Measurements from ENCODE around the gene DCBLD2. TPM values are rescaled to one million over a fixed set of nuclear protein-coding genes. Genes with fewer than 3 reads are reported as not detected.

Gene DCBLD2
- total and polyA plus RNA-seq, 2 of the 13 experiments (the other 11 are each of a cell fraction or from before 2014, with no cell fraction given): 43.8 to 56.9 TPM

DNA sequence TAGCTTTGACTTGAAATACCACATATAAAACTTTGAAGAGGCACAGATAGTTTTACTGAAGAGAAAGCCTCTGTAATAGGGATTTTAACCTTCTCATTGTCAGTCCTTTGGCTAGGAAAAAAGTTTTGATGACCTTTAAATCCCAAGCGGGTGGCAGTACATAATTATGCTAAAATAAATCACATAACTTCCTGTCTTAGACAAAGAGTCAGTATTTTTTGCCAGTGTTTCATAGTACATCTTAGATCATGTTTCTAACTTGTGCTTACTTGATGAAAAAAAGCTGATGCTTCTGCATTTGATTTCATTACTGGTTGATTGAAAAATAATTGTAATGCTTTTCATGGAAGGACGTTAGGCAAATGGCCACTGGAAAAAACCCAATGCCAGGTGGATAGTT is 132.5 kb downstream of the DCBLD2 start:
- Histone ChIP-seq H2AFZ (ENCODE audit: low read length) (no peak overlapping the region), H3K79me2 (ENCODE audit: insufficient read depth, low read length) (peaks cover 11% of the 10 kb centered on the region), H3K4me1 (ENCODE audit: insufficient read depth, low read length) (no peaks in the 10 kb centered on the region), H3K4me2 (ENCODE audit: low read depth, low read length) (no peak overlapping the region), H3K36me3 (replicated peaks in 1 of 2; ENCODE audit: control insufficient read depth in 1 of 2, insufficient read depth in 2 of 2, low read length in 2 of 2) (peaks cover 3 to 17% of the 10 kb centered on the region in 2 experiments; a peak in 4 of 5 replicates), H4K20me1 (ENCODE audit: insufficient read depth, low read length) (no peaks in the 10 kb centered on the region), H3K27me3 (ENCODE audit: control insufficient read depth in 1 of 2, insufficient read depth in 2 of 2, low read length in 2 of 2) (no peaks in the 10 kb centered on the region), H3K4me3 (replicated peaks in 1 of 3; ENCODE audit: insufficient read depth in 1 of 3, low read depth in 2 of 3, low read length in 3 of 3) (no peak overlapping the region), H3K9me3 (ENCODE audit: low read length) (no peaks in the 10 kb centered on the region), H3K27ac (ENCODE audit: extremely low read length, insufficient read depth, low read length) (no peak overlapping the region), H3K9ac (ENCODE audit: insufficient read depth, low read depth, low read length) (no peak overlapping the region)
- TF ChIP-seq NFRKB (IDR thresholded peaks at IDR 0.05) (no peak), ZNF530 (CRISPR knock-in tag; IDR thresholded peaks at IDR 0.05; ENCODE audit: low read depth) (no peak), ZNF567 (CRISPR knock-in tag; IDR thresholded peaks at IDR 0.05; ENCODE audit: borderline replicate concordance) (no peak), ZNF44 (CRISPR knock-in tag; IDR thresholded peaks at IDR 0.05) (no peak), NCOA5 (CRISPR knock-in tag; IDR thresholded peaks at IDR 0.05) (no peak), TCF7L2 (IDR thresholded peaks at IDR 0.05; ENCODE audit: low read depth, low read length) (no peak), NFYB (CRISPR knock-in tag; IDR thresholded peaks at IDR 0.05) (no peak), ETV6 (CRISPR knock-in tag; conservative IDR thresholded peaks at IDR 0.05) (no peak), TAF1 (CRISPR knock-in tag; IDR thresholded peaks at IDR 0.05) (no peak), BRCA1 (CRISPR knock-in tag; IDR thresholded peaks at IDR 0.05) (no peak), PHF20 (CRISPR knock-in tag; IDR thresholded peaks at IDR 0.05) (no peak), ZC3H4 (CRISPR knock-in tag; IDR thresholded peaks at IDR 0.05; ENCODE audit: borderline replicate concordance) (no peak), SSRP1 (CRISPR knock-in tag; IDR thresholded peaks at IDR 0.05) (no peak)
- TF ChIP-seq, protein P1, sequence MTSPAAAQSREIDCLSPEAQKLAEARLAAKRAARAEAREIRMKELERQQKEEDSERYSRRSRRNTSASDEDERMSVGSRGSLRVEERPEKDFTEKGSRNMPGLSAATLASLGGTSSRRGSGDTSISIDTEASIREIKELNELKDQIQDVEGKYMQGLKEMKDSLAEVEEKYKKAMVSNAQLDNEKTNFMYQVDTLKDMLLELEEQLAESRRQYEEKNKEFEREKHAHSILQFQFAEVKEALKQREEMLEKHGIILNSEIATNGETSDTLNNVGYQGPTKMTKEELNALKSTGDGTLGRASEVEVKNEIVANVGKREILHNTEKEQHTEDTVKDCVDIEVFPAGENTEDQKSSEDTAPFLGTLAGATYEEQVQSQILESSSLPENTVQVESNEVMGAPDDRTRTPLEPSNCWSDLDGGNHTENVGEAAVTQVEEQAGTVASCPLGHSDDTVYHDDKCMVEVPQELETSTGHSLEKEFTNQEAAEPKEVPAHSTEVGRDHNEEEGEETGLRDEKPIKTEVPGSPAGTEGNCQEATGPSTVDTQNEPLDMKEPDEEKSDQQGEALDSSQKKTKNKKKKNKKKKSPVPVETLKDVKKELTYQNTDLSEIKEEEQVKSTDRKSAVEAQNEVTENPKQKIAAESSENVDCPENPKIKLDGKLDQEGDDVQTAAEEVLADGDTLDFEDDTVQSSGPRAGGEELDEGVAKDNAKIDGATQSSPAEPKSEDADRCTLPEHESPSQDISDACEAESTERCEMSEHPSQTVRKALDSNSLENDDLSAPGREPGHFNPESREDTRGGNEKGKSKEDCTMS (CRISPR knock-in tag; conservative IDR thresholded peaks at IDR 0.05): no peak
- TF ChIP-seq, protein P2, sequence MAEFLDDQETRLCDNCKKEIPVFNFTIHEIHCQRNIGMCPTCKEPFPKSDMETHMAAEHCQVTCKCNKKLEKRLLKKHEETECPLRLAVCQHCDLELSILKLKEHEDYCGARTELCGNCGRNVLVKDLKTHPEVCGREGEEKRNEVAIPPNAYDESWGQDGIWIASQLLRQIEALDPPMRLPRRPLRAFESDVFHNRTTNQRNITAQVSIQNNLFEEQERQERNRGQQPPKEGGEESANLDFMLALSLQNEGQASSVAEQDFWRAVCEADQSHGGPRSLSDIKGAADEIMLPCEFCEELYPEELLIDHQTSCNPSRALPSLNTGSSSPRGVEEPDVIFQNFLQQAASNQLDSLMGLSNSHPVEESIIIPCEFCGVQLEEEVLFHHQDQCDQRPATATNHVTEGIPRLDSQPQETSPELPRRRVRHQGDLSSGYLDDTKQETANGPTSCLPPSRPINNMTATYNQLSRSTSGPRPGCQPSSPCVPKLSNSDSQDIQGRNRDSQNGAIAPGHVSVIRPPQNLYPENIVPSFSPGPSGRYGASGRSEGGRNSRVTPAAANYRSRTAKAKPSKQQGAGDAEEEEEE (CRISPR knock-in tag; IDR thresholded peaks at IDR 0.05; ENCODE audit: borderline replicate concordance): no peak
- TF ChIP-seq, protein P3, sequence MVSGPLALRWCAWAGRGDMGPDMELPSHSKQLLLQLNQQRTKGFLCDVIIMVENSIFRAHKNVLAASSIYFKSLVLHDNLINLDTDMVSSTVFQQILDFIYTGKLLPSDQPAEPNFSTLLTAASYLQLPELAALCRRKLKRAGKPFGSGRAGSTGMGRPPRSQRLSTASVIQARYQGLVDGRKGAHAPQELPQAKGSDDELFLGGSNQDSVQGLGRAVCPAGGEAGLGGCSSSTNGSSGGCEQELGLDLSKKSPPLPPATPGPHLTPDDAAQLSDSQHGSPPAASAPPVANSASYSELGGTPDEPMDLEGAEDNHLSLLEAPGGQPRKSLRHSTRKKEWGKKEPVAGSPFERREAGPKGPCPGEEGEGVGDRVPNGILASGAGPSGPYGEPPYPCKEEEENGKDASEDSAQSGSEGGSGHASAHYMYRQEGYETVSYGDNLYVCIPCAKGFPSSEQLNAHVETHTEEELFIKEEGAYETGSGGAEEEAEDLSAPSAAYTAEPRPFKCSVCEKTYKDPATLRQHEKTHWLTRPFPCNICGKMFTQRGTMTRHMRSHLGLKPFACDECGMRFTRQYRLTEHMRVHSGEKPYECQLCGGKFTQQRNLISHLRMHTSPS (CRISPR knock-in tag; IDR thresholded peaks at IDR 0.05; ENCODE audit: low read depth): no peak
- TF ChIP-seq, protein P4, sequence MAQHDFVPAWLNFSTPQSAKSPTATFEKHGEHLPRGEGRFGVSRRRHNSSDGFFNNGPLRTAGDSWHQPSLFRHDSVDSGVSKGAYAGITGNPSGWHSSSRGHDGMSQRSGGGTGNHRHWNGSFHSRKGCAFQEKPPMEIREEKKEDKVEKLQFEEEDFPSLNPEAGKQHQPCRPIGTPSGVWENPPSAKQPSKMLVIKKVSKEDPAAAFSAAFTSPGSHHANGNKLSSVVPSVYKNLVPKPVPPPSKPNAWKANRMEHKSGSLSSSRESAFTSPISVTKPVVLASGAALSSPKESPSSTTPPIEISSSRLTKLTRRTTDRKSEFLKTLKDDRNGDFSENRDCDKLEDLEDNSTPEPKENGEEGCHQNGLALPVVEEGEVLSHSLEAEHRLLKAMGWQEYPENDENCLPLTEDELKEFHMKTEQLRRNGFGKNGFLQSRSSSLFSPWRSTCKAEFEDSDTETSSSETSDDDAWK (CRISPR knock-in tag; IDR thresholded peaks at IDR 0.05): no peak
- TF ChIP-seq, protein P5, sequence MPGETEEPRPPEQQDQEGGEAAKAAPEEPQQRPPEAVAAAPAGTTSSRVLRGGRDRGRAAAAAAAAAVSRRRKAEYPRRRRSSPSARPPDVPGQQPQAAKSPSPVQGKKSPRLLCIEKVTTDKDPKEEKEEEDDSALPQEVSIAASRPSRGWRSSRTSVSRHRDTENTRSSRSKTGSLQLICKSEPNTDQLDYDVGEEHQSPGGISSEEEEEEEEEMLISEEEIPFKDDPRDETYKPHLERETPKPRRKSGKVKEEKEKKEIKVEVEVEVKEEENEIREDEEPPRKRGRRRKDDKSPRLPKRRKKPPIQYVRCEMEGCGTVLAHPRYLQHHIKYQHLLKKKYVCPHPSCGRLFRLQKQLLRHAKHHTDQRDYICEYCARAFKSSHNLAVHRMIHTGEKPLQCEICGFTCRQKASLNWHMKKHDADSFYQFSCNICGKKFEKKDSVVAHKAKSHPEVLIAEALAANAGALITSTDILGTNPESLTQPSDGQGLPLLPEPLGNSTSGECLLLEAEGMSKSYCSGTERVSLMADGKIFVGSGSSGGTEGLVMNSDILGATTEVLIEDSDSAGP (CRISPR knock-in tag; IDR thresholded peaks at IDR 0.05; ENCODE audit: borderline replicate concordance): no peak
- intact Hi-C loops (cut with micrococcal nuclease; ENCODE audit: unreplicated experiment) (no loop called here), in situ Hi-C loops (cut with HindIII; ENCODE audit: extremely low pct_ligation_motif_present, low pct_unique_long_range_greater_than_20kb) (no loop called here)
- POLR2A ChIA-PET: no interaction called here
- no peak for FAIRE-seq
- ATAC-seq: no peak
- WGBS (ENCODE audit: low lambda C conversion rate): 96% methylated on average over 2 of the region's 2 CpGs
- BruUV-seq (replicated peaks): no TSS peak
- CTCF ChIA-PET (ENCODE audit: low intra/inter-chr PET ratio, low total read pairs): no interaction called here
- no peak for DNase-seq (ENCODE audit: low spot score)

Data from HepG2 (cell line).